Prostate gland (tissue), 2 donors: Measurements from ENCODE around the gene CST8.
"Not testable (repeated sequence)": the region's sequence is repeated elsewhere in the genome, so short reads cannot be mapped to it uniquely, and the experiment has no call there.

Experiments
- POLR2AphosphoS5 ChIP-seq: sonication (generic); formaldehyde crosslinking; IDR thresholded peaks from one replicate; pipeline ENCODE4 v1.6.1; 2017; ENCODE audit warnings: antibody characterized with exemption
- TF ChIP-seq, protein P1 (sequence below), 4 experiments: fragments of 200-600 bp in 2 of 4; fragments of 450-650 bp in 2 of 4; sonication (generic) in 2 of 4; IDR thresholded peaks; 1 replicate in 3 of 4; 2 replicates in 1 of 4; pipeline ENCODE4 v1.5.1; 2016 to 2019; ENCODE audit warnings: antibody characterized with exemption in 4 of 4, mild to moderate bottlenecking in 2 of 4, moderate library complexity in 2 of 4

- TF ChIP-seq POLR2AphosphoS5 = not testable (repeated sequence)
- TF ChIP-seq, protein P1, sequence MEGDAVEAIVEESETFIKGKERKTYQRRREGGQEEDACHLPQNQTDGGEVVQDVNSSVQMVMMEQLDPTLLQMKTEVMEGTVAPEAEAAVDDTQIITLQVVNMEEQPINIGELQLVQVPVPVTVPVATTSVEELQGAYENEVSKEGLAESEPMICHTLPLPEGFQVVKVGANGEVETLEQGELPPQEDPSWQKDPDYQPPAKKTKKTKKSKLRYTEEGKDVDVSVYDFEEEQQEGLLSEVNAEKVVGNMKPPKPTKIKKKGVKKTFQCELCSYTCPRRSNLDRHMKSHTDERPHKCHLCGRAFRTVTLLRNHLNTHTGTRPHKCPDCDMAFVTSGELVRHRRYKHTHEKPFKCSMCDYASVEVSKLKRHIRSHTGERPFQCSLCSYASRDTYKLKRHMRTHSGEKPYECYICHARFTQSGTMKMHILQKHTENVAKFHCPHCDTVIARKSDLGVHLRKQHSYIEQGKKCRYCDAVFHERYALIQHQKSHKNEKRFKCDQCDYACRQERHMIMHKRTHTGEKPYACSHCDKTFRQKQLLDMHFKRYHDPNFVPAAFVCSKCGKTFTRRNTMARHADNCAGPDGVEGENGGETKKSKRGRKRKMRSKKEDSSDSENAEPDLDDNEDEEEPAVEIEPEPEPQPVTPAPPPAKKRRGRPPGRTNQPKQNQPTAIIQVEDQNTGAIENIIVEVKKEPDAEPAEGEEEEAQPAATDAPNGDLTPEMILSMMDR (IDR thresholded peaks at IDR 0.05) = not testable (repeated sequence)
Observed at GRCh38 chr20:23466961-23467360, 24.0 kb upstream of the CST8 start.
